Thyroid gland (tissue), 4 donors: ENCODE results near the gene DOCK2.

Source experiments
- POLR2A ChIP-seq, 2 donors: fragments of 450-650 bp; IDR thresholded peaks; one replicate each; pipeline ENCODE4 v1.6.1; 2017; ENCODE audit warnings: antibody characterized with exemption in 2 of 2, mild to moderate bottlenecking in 2 of 2, moderate library complexity in 1 of 2
- TF ChIP-seq, protein P1 (sequence below), 6 experiments: fragments of 200-600 bp in 3 of 6; fragments of 450-650 bp in 3 of 6; sonication (generic) in 3 of 6; IDR thresholded peaks; one replicate each; pipeline ENCODE4 v1.5.1; 2016 to 2019; ENCODE audit warnings: antibody characterized with exemption in 6 of 6, mild to moderate bottlenecking in 2 of 6, inconsistent platforms in 1 of 6, moderate library complexity in 1 of 6

DNA sequence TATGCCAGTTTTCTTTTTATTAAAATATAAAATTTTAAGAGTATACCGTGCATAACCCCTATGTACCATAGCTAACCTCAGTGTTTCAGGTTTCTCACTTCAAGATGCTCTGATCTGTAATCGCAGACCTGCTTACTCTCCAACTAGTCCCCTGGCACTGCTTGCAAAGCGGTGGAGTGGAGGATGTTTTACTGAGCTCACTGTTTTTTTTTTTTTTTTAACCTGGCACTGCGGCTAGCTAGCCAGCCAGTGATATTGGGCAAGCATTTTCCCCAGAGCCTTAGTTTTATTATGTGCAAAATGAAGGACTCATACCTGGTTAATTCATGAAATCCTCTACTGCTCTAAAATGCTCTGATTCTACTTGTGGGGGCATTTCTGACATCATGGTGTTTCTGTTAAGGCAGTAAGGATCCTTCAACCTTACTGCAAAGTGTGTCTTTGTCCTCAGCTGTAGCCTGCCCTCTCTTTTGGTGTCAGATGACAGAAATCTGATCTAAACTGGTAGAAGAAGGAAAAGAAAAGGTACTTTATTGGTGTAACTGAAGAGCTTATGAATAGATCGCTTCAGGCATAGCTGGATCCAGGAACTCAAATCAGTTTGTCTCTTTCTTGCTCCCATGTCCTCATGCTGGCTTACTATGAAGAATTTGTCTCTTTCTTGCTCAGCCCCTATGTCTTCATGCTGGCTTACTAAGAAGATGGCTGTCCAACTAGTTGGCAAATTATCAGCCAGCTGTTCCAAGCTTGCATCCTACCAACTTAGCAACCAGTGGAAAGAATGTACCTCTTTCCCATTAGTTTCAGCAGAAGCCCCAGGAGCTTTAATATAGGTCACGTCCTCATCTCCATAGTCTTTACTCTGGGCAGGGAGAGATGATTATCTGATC is 59.8 kb downstream of the DOCK2 start:
- TF ChIP-seq, protein P1, sequence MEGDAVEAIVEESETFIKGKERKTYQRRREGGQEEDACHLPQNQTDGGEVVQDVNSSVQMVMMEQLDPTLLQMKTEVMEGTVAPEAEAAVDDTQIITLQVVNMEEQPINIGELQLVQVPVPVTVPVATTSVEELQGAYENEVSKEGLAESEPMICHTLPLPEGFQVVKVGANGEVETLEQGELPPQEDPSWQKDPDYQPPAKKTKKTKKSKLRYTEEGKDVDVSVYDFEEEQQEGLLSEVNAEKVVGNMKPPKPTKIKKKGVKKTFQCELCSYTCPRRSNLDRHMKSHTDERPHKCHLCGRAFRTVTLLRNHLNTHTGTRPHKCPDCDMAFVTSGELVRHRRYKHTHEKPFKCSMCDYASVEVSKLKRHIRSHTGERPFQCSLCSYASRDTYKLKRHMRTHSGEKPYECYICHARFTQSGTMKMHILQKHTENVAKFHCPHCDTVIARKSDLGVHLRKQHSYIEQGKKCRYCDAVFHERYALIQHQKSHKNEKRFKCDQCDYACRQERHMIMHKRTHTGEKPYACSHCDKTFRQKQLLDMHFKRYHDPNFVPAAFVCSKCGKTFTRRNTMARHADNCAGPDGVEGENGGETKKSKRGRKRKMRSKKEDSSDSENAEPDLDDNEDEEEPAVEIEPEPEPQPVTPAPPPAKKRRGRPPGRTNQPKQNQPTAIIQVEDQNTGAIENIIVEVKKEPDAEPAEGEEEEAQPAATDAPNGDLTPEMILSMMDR (IDR thresholded peaks at IDR 0.05): no peak
- TF ChIP-seq POLR2A (IDR thresholded peaks at IDR 0.05): no peak
